Stimulated activated CD4-positive, alpha-beta T cell treated with anti-CD3 and anti-CD28 coated beads, TNF-alpha, amount 100 ng/mL, for 48 hours (primary cell): ENCODE measurements around the gene PRSS12.
"Not testable (repeated sequence)": the region's sequence is repeated elsewhere in the genome, so short reads cannot be mapped to it uniquely, and the experiment has no call there.

Experiments
- DNase-seq, 3 donors: peaks; one replicate each; pipeline ENCODE4 v3.0.0-alpha.2; 2020; ENCODE audit warnings: low read depth in 3 of 3

Gene PRSS12

GRCh38 chr4:118325431-118325830 lies 27.4 kb downstream of the PRSS12 start:
- no peak for DNase-seq

GRCh38 chr4:118322831-118323502 lies 29.8 kb downstream of the PRSS12 start:
- DNase-seq, result no peak

GRCh38 chr4:118318931-118319330 lies 33.9 kb downstream of the PRSS12 start:
- no peak for DNase-seq

- no peak for DNase-seq
Observed at GRCh38 chr4:118317691-118318090, 35.1 kb downstream of the PRSS12 start.

GRCh38 chr4:118314221-118314620 lies 38.6 kb downstream of the PRSS12 start:
- no peak for DNase-seq

GRCh38 chr4:118313098-118313497 lies 39.7 kb downstream of the PRSS12 start:
- no peak for DNase-seq

- DNase-seq, result no peak
Observed at GRCh38 chr4:118308306-118309030, 44.3 kb downstream of the PRSS12 start.

- DNase-seq, result no peak
Observed at GRCh38 chr4:118307643-118308042, 45.2 kb downstream of the PRSS12 start.

- DNase-seq, result not testable (repeated sequence)
Observed at GRCh38 chr4:118299619-118300018, 53.2 kb downstream of the PRSS12 start.

- DNase-seq, result no peak
Observed at GRCh38 chr4:118296729-118297128, 56.1 kb downstream of the PRSS12 start.

GRCh38 chr4:118290951-118291350 lies 61.9 kb downstream of the PRSS12 start:
- DNase-seq, result no peak

GRCh38 chr4:118289794-118290193 lies 63.0 kb downstream of the PRSS12 start:
- no peak for DNase-seq

- no peak for DNase-seq
Observed at GRCh38 chr4:118287711-118288451, 64.9 kb downstream of the PRSS12 start.

GRCh38 chr4:118286685-118287084 lies 66.1 kb downstream of the PRSS12 start:
- no peak for DNase-seq

- DNase-seq, result no peak
Observed at GRCh38 chr4:118285931-118286330, 66.9 kb downstream of the PRSS12 start.

- no peak for DNase-seq
Observed at GRCh38 chr4:118284169-118284568, 68.6 kb downstream of the PRSS12 start.

- no peak for DNase-seq
Observed at GRCh38 chr4:118282692-118283091, 70.1 kb downstream of the PRSS12 start.

GRCh38 chr4:118281611-118282442 lies 71.0 kb downstream of the PRSS12 start:
- DNase-seq, result no peak

GRCh38 chr4:118280501-118281218 lies 72.1 kb downstream of the PRSS12 start:
- no peak for DNase-seq

- DNase-seq, result no peak
Observed at GRCh38 chr4:118279920-118280432, 72.8 kb downstream of the PRSS12 start.

GRCh38 chr4:118279328-118279727 lies 73.5 kb downstream of the PRSS12 start:
- no peak for DNase-seq
